Endothelial cell of umbilical vein (primary cell): Measurements from ENCODE around the gene ELOVL5. TPM values are rescaled to one million over a fixed set of nuclear protein-coding genes. Genes with fewer than 3 reads are reported as not detected.

Source experiments
- BruUV-seq: library from RNA; stranded (reverse); fragments of 400-500 nt; replicated peaks from 2 replicates; lab custom pipeline; 2021; lab: Mats Ljungman, UMichigan
- CTCF ChIA-PET: fragments of 300-600, 350-600 bp; sonication (Branson Sonifier 250); formaldehyde crosslinking; loops from one replicate; lab custom pipeline; 2021; ENCODE audit warnings: antibody characterized with exemption, inconsistent platforms; lab: Charles Lee
- POLR2A ChIA-PET: fragments of 300-600, 350-600 bp; sonication (Branson Sonifier 250); formaldehyde crosslinking; loops from one replicate; lab custom pipeline; 2021; ENCODE audit warnings: antibody characterized with exemption, inconsistent platforms; lab: Charles Lee
- DNase-seq: peaks from one replicate; pipeline ENCODE4 v3.0.0-alpha.2; 2011; ENCODE audit warnings: low read depth, low spot score
- FAIRE-seq: peaks from 2 replicates; lab custom pipeline; 2011; peaks lifted over from hg19 to GRCh38; lab: Jason Lieb, UNC
- H2AFZ ChIP-seq: 2 replicates; pipeline ENCODE4 v1.6.0; 2012; ENCODE audit warnings: low read depth, low read length, control low read depth, inconsistent platforms
- H3K27ac ChIP-seq: 2 replicates; pipeline ENCODE4 v1.5.1; 2011; ENCODE audit warnings: low read depth, mild to moderate bottlenecking, control low read depth, low read length, moderate library complexity; ENCODE audit not compliant: insufficient read depth
- H3K27me3 ChIP-seq, 2 experiments: 2 replicates each; pipeline versions ENCODE4 v1.6.0 to v1.6.1; 2011; ENCODE audit warnings: low read length in 2 of 2, mixed read lengths in 1 of 2; ENCODE audit not compliant: control insufficient read depth in 2 of 2, insufficient read depth in 2 of 2
- H3K36me3 ChIP-seq, 2 experiments: 2 replicates in 1 of 2; 3 replicates in 1 of 2; pipeline ENCODE4 v1.5.1; 2011; ENCODE audit warnings: low read length in 2 of 2, mild to moderate bottlenecking in 1 of 2, moderate library complexity in 1 of 2; ENCODE audit not compliant: control insufficient read depth in 2 of 2, insufficient read depth in 2 of 2; ENCODE audit errors: extremely low read depth in 1 of 2
- H3K4me1 ChIP-seq: 3 replicates; pipeline ENCODE4 v1.5.1; 2011; ENCODE audit warnings: mild to moderate bottlenecking, low read length; ENCODE audit not compliant: control insufficient read depth, insufficient read depth; ENCODE audit errors: extremely low read depth
- H3K4me2 ChIP-seq: 2 replicates; pipeline ENCODE4 v1.6.1; 2011; ENCODE audit warnings: low read length, control low read depth, mixed read lengths; ENCODE audit not compliant: insufficient read depth
- H3K4me3 ChIP-seq, 3 experiments: fragments of 200-600 bp in 1 of 3; sonication (generic), shearing (Covaris generic) in 1 of 3; replicated peaks in 1 of 3; 2 replicates each; pipeline ENCODE4 v1.5.1; 2011 to 2016; ENCODE audit warnings: control low read depth in 3 of 3, low read length in 3 of 3, mild to moderate bottlenecking in 2 of 3, inconsistent platforms in 1 of 3, low read depth in 1 of 3, moderate library complexity in 1 of 3; ENCODE audit not compliant: insufficient read depth in 1 of 3
- H3K79me2 ChIP-seq: 2 replicates; pipeline ENCODE4 v1.6.0; 2012; ENCODE audit warnings: low read length, inconsistent platforms; ENCODE audit not compliant: control insufficient read depth, insufficient read depth
- H3K9ac ChIP-seq: replicated peaks from 2 replicates; pipeline ENCODE3; 2011; ENCODE audit warnings: low read length, control low read depth; ENCODE audit not compliant: insufficient read depth; ENCODE audit errors: extremely low read depth
- H3K9me1 ChIP-seq: replicated peaks from 3 replicates; pipeline ENCODE4 v1.6.0; 2011; ENCODE audit warnings: mild to moderate bottlenecking, low read length; ENCODE audit not compliant: control insufficient read depth, insufficient read depth; ENCODE audit errors: extremely low read depth
- H3K9me3 ChIP-seq: replicated peaks from 2 replicates; pipeline ENCODE4 v1.5.1; 2012; ENCODE audit warnings: low read length, inconsistent platforms; ENCODE audit not compliant: control insufficient read depth, insufficient read depth
- H4K20me1 ChIP-seq: replicated peaks from 2 replicates; pipeline ENCODE3; 2011; ENCODE audit warnings: mild to moderate bottlenecking, low read length; ENCODE audit not compliant: control insufficient read depth, insufficient read depth; ENCODE audit errors: extremely low read depth
- CTCF ChIP-seq, 2 donors: IDR thresholded peaks; 1 replicate in 1 of 2; 2 replicates in 1 of 2; pipeline ENCODE4 v1.5.1; 2011; ENCODE audit warnings: low read length in 2 of 2, mild to moderate bottlenecking in 2 of 2, moderate library complexity in 2 of 2, control low read depth in 1 of 2, inconsistent platforms in 1 of 2, low read depth in 1 of 2; ENCODE audit not compliant: insufficient read depth in 1 of 2; ENCODE audit errors: extremely low read depth in 1 of 2
- EZH2 ChIP-seq: IDR thresholded peaks from 2 replicates; pipeline ENCODE4 v1.6.1; 2012; ENCODE audit warnings: borderline replicate concordance, low read depth, mild to moderate bottlenecking, moderate library complexity, low read length, inconsistent platforms; ENCODE audit not compliant: severe bottlenecking
- FOS ChIP-seq: IDR thresholded peaks from 2 replicates; pipeline ENCODE4 v1.6.1; 2011; ENCODE audit warnings: mild to moderate bottlenecking, low read length, moderate library complexity, borderline replicate concordance; ENCODE audit not compliant: insufficient read depth
- GATA2 ChIP-seq: IDR thresholded peaks from 2 replicates; pipeline ENCODE4 v1.7.0; 2011; ENCODE audit warnings: low read depth, mild to moderate bottlenecking, moderate library complexity, mixed read lengths, low read length; ENCODE audit not compliant: insufficient read length, insufficient read depth
- JUN ChIP-seq: IDR thresholded peaks from 2 replicates; pipeline ENCODE4 v1.6.1; 2011; ENCODE audit warnings: borderline replicate concordance, low read depth; ENCODE audit not compliant: insufficient read length, insufficient read depth
- MAX ChIP-seq: IDR thresholded peaks from 2 replicates; pipeline ENCODE4 v1.6.1; 2011; ENCODE audit not compliant: insufficient read depth, insufficient read length
- MYC ChIP-seq: IDR thresholded peaks from one replicate; pipeline ENCODE4 v1.6.1; 2011; ENCODE audit warnings: mild to moderate bottlenecking, low read depth, low read length
- POLR2A ChIP-seq: IDR thresholded peaks from 2 replicates; pipeline ENCODE4 v1.6.1; 2012; ENCODE audit warnings: low read depth, mild to moderate bottlenecking, control low read depth, low read length
- POLR2AphosphoS5 ChIP-seq: IDR thresholded peaks from 2 replicates; pipeline ENCODE4 v1.6.1; 2012; ENCODE audit warnings: low read depth, mild to moderate bottlenecking, control low read depth, low read length, moderate library complexity; ENCODE audit not compliant: insufficient read depth
- dilution Hi-C: fragments of 300-500 bp; cut with MboI; formaldehyde crosslinking; loops from one replicate; pipeline ENCODE4 v1.15.0; 2019; ENCODE audit warnings: low sequenced_read_pairs; ENCODE audit not compliant: extremely low pct_ligation_motif_present
- intact Hi-C: fragments of 100-400 bp; cut with micrococcal nuclease; formaldehyde crosslinking; loops from one replicate; pipeline ENCODE4 v1.10.0; 2022
- polyA plus RNA-seq, 4 experiments: library from polyadenylated mRNA; depleted of rRNA in 3 of 4; stranded (reverse) in 3 of 4; unstranded in 1 of 4; fragments of >200 nt; gene quantifications; 2 replicates each; pipeline versions ENCODE4 v1.2.1 to v1.2.3, GENCODE V29; 2011 to 2012; ENCODE audit warnings: missing spikeins in 1 of 4
- total RNA-seq: library from RNA; stranded (reverse); gene quantifications from 2 replicates; pipeline ENCODE4 v1.2.3, GENCODE V29; 2021

ELOVL5 gene
- total and polyA plus RNA-seq, 2 donors (not counting 3 experiments of a cell fraction or from before 2014, with no cell fraction given): 85.9 to 140 TPM

DNA sequence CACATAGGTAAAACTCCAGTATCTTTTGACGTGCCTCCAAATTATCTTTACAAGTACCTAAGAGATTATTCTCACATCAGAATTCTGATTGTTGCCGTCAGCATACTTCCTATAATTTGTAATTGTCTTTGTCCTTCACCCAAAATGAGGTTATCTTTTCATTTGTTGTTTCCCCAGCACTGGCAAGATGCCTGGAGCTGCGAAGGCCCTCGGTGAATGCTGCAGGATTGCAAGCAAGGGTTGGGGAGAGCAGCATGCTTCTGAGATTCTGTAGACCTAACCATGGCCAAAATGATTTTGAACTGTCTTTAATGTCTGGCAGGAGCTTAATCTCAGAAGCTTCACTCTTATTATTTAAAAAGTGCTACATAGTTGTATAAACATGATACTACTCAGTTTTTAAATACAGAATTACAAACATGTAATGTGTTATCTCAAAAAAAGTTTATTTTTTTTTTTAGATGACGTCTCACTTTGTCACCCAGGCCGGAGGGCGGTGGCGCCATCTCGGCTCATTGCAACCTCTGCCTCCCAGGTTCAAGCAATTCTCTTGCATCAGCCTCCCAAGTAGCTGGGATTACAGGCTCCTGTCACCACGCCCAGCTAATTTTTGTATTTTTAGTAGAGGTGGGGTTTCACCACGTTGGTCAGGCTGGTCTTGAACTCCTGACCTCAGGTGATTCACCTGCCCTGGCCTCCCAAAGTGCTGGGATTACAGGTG is 88.7 kb downstream of the ELOVL5 start:
- Histone ChIP-seq H3K9ac (no peak overlapping the region), H3K4me2 (no peak overlapping the region), H3K79me2 (no peaks in the 10 kb centered on the region), H3K9me3 (no peaks in the 10 kb centered on the region), H3K4me1 (no peaks in the 10 kb centered on the region), H3K27ac (no peak overlapping the region), H2AFZ (no peak overlapping the region), H3K27me3 (no peaks in the 10 kb centered on the region), H3K9me1 (peaks cover 3% of the 10 kb centered on the region), H4K20me1 (no peaks in the 10 kb centered on the region), H3K36me3 (peaks cover 6 to 22% of the 10 kb centered on the region in 2 experiments), H3K4me3 (no peak overlapping the region)
- dilution Hi-C loops (no loop called here), intact Hi-C loops (loop anchor here (10.0 kb wide), 1 partner anchor 85 kb away; no protein-coding TSS in a partner anchor)
- ChIA-PET CTCF (no interaction called here), POLR2A (no interaction called here)
- FAIRE-seq (no peak), DNase-seq (no peak)
- no peak for TF ChIP-seq POLR2A
- TF ChIP-seq POLR2AphosphoS5: no peak
- no peak for TF ChIP-seq FOS
- TF ChIP-seq JUN: no peak
- no peak for TF ChIP-seq MYC
- no peak for TF ChIP-seq GATA2
- no peak for TF ChIP-seq MAX
- TF ChIP-seq EZH2: no peak
- TF ChIP-seq CTCF (IDR thresholded peaks at IDR 0.05; ENCODE audit: extremely low read depth in 1 of 2, insufficient read depth in 1 of 2, low read depth in 1 of 2, low read length in 2 of 2): no peak
- BruUV-seq: no TSS peak
